ENCODE measurements around the gene BTBD1.

The BTBD1 gene

GRCh38 chr15:83066734-83067637 is at the start of gene BTBD1:
Gene BTBD1, minus strand, starts transcription at chr15:83067252. Its CDS starts 101 bp downstream, at chr15:83067151.
- DNase-seq (ENCODE audit: low spot score in 2 of 2), result peak; percentile 53 to 56
- Mint-ChIP-seq H3K9me3 (no peaks in the 10 kb centered on the region), H3K27me3 (peaks cover 2% of the 10 kb centered on the region), H3K4me1 (peaks cover 13% of the 10 kb centered on the region), H3K4me3 (no peak within 1 kb of the TSS), H3K36me3 (ENCODE audit: insufficient read depth) (peaks cover 4% of the 10 kb centered on the region), H3K27ac (ENCODE audit: low read depth) (peak within 1 kb of the TSS; percentile 75)
- peak; percentile 70 for ATAC-seq (replicated peaks; ENCODE audit: extremely low read depth, poor library complexity, severe bottlenecking)

GRCh38 chr15:83115831-83116565 is 48.9 kb upstream of the BTBD1 start:
- DNase-seq (ENCODE audit: low spot score in 2 of 2) (no peak), ATAC-seq (replicated peaks; ENCODE audit: extremely low read depth, poor library complexity, severe bottlenecking) (no peak)
- Mint-ChIP-seq H3K9me3 (no peaks in the 10 kb centered on the region), H3K4me1 (no peaks in the 10 kb centered on the region), H3K27me3 (peaks cover 9% of the 10 kb centered on the region), H3K36me3 (ENCODE audit: insufficient read depth) (no peaks in the 10 kb centered on the region), H3K4me3 (no peak overlapping the region), H3K27ac (ENCODE audit: low read depth) (no peak overlapping the region)

- Mint-ChIP-seq H3K9me3 (no peaks in the 10 kb centered on the region), H3K36me3 (ENCODE audit: insufficient read depth) (peaks cover under 1% of the 10 kb centered on the region), H3K27ac (ENCODE audit: low read depth) (no peak overlapping the region), H3K4me1 (no peaks in the 10 kb centered on the region), H3K27me3 (peaks cover 15% of the 10 kb centered on the region), H3K4me3 (no peak overlapping the region)
- DNase-seq (ENCODE audit: low spot score in 2 of 2) (no peak), ATAC-seq (replicated peaks; ENCODE audit: extremely low read depth, poor library complexity, severe bottlenecking) (no peak)
These were observed 48.4 kb upstream of the BTBD1 start for GRCh38 chr15:83115410-83115809.

GRCh38 chr15:83114856-83115255 is 47.8 kb upstream of the BTBD1 start:
- no peak overlapping the region for H3K27ac Mint-ChIP-seq (ENCODE audit: low read depth)
- H3K9me3 Mint-ChIP-seq, result no peaks in the 10 kb centered on the region
- no peaks in the 10 kb centered on the region for H3K4me1 Mint-ChIP-seq
- H3K27me3 Mint-ChIP-seq, result peaks cover 20% of the 10 kb centered on the region
- H3K36me3 Mint-ChIP-seq (ENCODE audit: insufficient read depth), result peaks cover 2% of the 10 kb centered on the region
- ATAC-seq (replicated peaks; ENCODE audit: extremely low read depth, poor library complexity, severe bottlenecking), result no peak
- DNase-seq (ENCODE audit: low spot score in 2 of 2), result no peak
- H3K4me3 Mint-ChIP-seq, result no peak overlapping the region

- ATAC-seq (replicated peaks; ENCODE audit: extremely low read depth, poor library complexity, severe bottlenecking) (no peak), DNase-seq (ENCODE audit: low spot score in 2 of 2) (no peak)
- H3K27ac Mint-ChIP-seq (ENCODE audit: low read depth), result no peak overlapping the region
- H3K27me3 Mint-ChIP-seq, result peaks cover 28% of the 10 kb centered on the region
- no peaks in the 10 kb centered on the region for H3K9me3 Mint-ChIP-seq
- no peaks in the 10 kb centered on the region for H3K4me1 Mint-ChIP-seq
- peaks cover 2% of the 10 kb centered on the region for H3K36me3 Mint-ChIP-seq (ENCODE audit: insufficient read depth)
- H3K4me3 Mint-ChIP-seq, result no peak overlapping the region
These were observed 47.0 kb upstream of the BTBD1 start for GRCh38 chr15:83113881-83114674.

GRCh38 chr15:83112956-83113299 is 45.9 kb upstream of the BTBD1 start:
- H3K9me3 Mint-ChIP-seq, result no peaks in the 10 kb centered on the region
- H3K4me1 Mint-ChIP-seq, result no peaks in the 10 kb centered on the region
- no peak for ATAC-seq (replicated peaks; ENCODE audit: extremely low read depth, poor library complexity, severe bottlenecking)
- DNase-seq (ENCODE audit: low spot score in 2 of 2), result no peak
- peaks cover 2% of the 10 kb centered on the region for H3K36me3 Mint-ChIP-seq (ENCODE audit: insufficient read depth)
- peaks cover 40% of the 10 kb centered on the region for H3K27me3 Mint-ChIP-seq
- no peak overlapping the region for H3K4me3 Mint-ChIP-seq
- no peak overlapping the region for H3K27ac Mint-ChIP-seq (ENCODE audit: low read depth)

GRCh38 chr15:83112233-83112955 is 45.3 kb upstream of the BTBD1 start:
- DNase-seq (ENCODE audit: low spot score in 2 of 2) (no peak), ATAC-seq (replicated peaks; ENCODE audit: extremely low read depth, poor library complexity, severe bottlenecking) (no peak)
- Mint-ChIP-seq H3K4me3 (no peak overlapping the region), H3K36me3 (ENCODE audit: insufficient read depth) (peaks cover 4% of the 10 kb centered on the region), H3K27ac (ENCODE audit: low read depth) (no peak overlapping the region), H3K4me1 (no peaks in the 10 kb centered on the region), H3K27me3 (peaks cover 40% of the 10 kb centered on the region), H3K9me3 (no peaks in the 10 kb centered on the region)

- Mint-ChIP-seq H3K36me3 (ENCODE audit: insufficient read depth) (peaks cover 4% of the 10 kb centered on the region), H3K9me3 (no peaks in the 10 kb centered on the region), H3K27ac (ENCODE audit: low read depth) (no peak overlapping the region), H3K4me3 (no peak overlapping the region), H3K4me1 (no peaks in the 10 kb centered on the region), H3K27me3 (peaks cover 48% of the 10 kb centered on the region)
- DNase-seq (ENCODE audit: low spot score in 2 of 2), result no peak
- no peak for ATAC-seq (replicated peaks; ENCODE audit: extremely low read depth, poor library complexity, severe bottlenecking)
These were observed 44.1 kb upstream of the BTBD1 start for GRCh38 chr15:83111149-83111548.

- Mint-ChIP-seq H3K27ac (ENCODE audit: low read depth) (no peak overlapping the region), H3K4me3 (no peak overlapping the region), H3K27me3 (peaks cover 54% of the 10 kb centered on the region), H3K4me1 (no peaks in the 10 kb centered on the region), H3K36me3 (ENCODE audit: insufficient read depth) (peaks cover 4% of the 10 kb centered on the region), H3K9me3 (no peaks in the 10 kb centered on the region)
- no peak for ATAC-seq (replicated peaks; ENCODE audit: extremely low read depth, poor library complexity, severe bottlenecking)
- no peak for DNase-seq (ENCODE audit: low spot score in 2 of 2)
These were observed 43.3 kb upstream of the BTBD1 start for GRCh38 chr15:83110381-83110780.

- ATAC-seq (replicated peaks; ENCODE audit: extremely low read depth, poor library complexity, severe bottlenecking) (no peak), DNase-seq (ENCODE audit: low spot score in 2 of 2) (no peak)
- peaks cover 4% of the 10 kb centered on the region for H3K36me3 Mint-ChIP-seq (ENCODE audit: insufficient read depth)
- no peaks in the 10 kb centered on the region for H3K9me3 Mint-ChIP-seq
- H3K27ac Mint-ChIP-seq (ENCODE audit: low read depth), result no peak overlapping the region
- no peak overlapping the region for H3K4me3 Mint-ChIP-seq
- no peaks in the 10 kb centered on the region for H3K4me1 Mint-ChIP-seq
- peaks cover 63% of the 10 kb centered on the region for H3K27me3 Mint-ChIP-seq
These were observed 42.5 kb upstream of the BTBD1 start for GRCh38 chr15:83109532-83109931.

- Mint-ChIP-seq H3K27ac (ENCODE audit: low read depth) (no peak overlapping the region), H3K4me1 (no peaks in the 10 kb centered on the region), H3K27me3 (peaks cover 73% of the 10 kb centered on the region), H3K36me3 (ENCODE audit: insufficient read depth) (peaks cover 6% of the 10 kb centered on the region), H3K9me3 (no peaks in the 10 kb centered on the region), H3K4me3 (peak overlapping the region; percentile 13)
- ATAC-seq (replicated peaks; ENCODE audit: extremely low read depth, poor library complexity, severe bottlenecking) (peak; percentile 52), DNase-seq (ENCODE audit: low spot score in 2 of 2) (no peak)
These were observed 41.5 kb upstream of the BTBD1 start for GRCh38 chr15:83108266-83109219.
